B cell (primary cell): ENCODE results near the gene RBM44. TPM values are rescaled to one million over a fixed set of nuclear protein-coding genes. Genes with fewer than 3 reads are reported as not detected.

Source experiments
- ATAC-seq: fragments of 200-7000 bp; cut with Tn5 transposase; one replicate; pipeline ENCODE4 v1.10.0; 2021; ENCODE audit warnings: low read depth, mild to moderate bottlenecking, moderate number of reproducible peaks, moderate library complexity
- CTCF ChIA-PET: fragments of 350-600 bp; sonication (Branson Sonifier 250); formaldehyde crosslinking; loops from one replicate; lab custom pipeline; 2021; ENCODE audit warnings: antibody characterized with exemption, inconsistent platforms; lab: Charles Lee
- POLR2A ChIA-PET: fragments of 350-600 bp; sonication (Branson Sonifier 250); formaldehyde crosslinking; loops from one replicate; lab custom pipeline; 2021; ENCODE audit warnings: antibody characterized with exemption; lab: Charles Lee
- DNase-seq: peaks from one replicate; pipeline ENCODE4 v3.0.0; 2013
- H2AFZ ChIP-seq: 2 replicates; pipeline ENCODE4 v1.6.1; 2012; ENCODE audit warnings: mild to moderate bottlenecking, low read depth, low read length; ENCODE audit not compliant: insufficient read depth, poor library complexity, severe bottlenecking
- H3K27ac ChIP-seq, 2 donors: 1 replicate in 1 of 2; 2 replicates in 1 of 2; pipeline ENCODE4 v1.5.1; 2012 to 2013; ENCODE audit warnings: low read length in 2 of 2, mild to moderate bottlenecking in 2 of 2, moderate library complexity in 1 of 2
- H3K27me3 ChIP-seq, 4 experiments: fragments of 200-600 bp in 1 of 4; sonication (generic) in 1 of 4; replicated peaks in 1 of 4; 1 replicate in 2 of 4; 2 replicates in 2 of 4; pipeline versions ENCODE4 v1.6.1 to v1.7.0; 2013 to 2016; ENCODE audit warnings: low read length in 3 of 4, mild to moderate bottlenecking in 2 of 4, mixed read lengths in 1 of 4, moderate library complexity in 1 of 4; ENCODE audit not compliant: insufficient read depth in 4 of 4, control insufficient read depth in 3 of 4; ENCODE audit errors: control extremely low read depth in 1 of 4
- H3K36me3 ChIP-seq, 2 experiments: replicated peaks in 1 of 2; 1 replicate in 1 of 2; 2 replicates in 1 of 2; pipeline versions ENCODE4 v1.6.1 to v1.7.1; 2013; ENCODE audit warnings: low read length in 1 of 2; ENCODE audit not compliant: insufficient read depth in 2 of 2, control insufficient read depth in 1 of 2; ENCODE audit errors: control extremely low read depth in 1 of 2, extremely low read depth in 1 of 2
- H3K4me1 ChIP-seq, 2 donors: fragments of 200-600 bp in 1 of 2; sonication (generic) in 1 of 2; 1 replicate in 1 of 2; 2 replicates in 1 of 2; pipeline versions ENCODE4 v1.5.1 to v1.6.1; 2013 to 2017; ENCODE audit warnings: low read length in 2 of 2; ENCODE audit not compliant: control insufficient read depth in 2 of 2, insufficient read depth in 2 of 2
- H3K4me2 ChIP-seq: replicated peaks from 2 replicates; pipeline ENCODE3; 2012; ENCODE audit warnings: mild to moderate bottlenecking, low read depth, low read length; ENCODE audit not compliant: poor library complexity, severe bottlenecking
- H3K4me3 ChIP-seq, 5 experiments: fragments of 200-600 bp in 1 of 5; sonication (generic) in 1 of 5; 1 replicate in 3 of 5; 2 replicates in 2 of 5; pipeline versions ENCODE4 v1.5.1 to v1.7.0; 2011 to 2016; ENCODE audit warnings: low read length in 4 of 5, mild to moderate bottlenecking in 4 of 5, low read depth in 2 of 5, control low read depth in 1 of 5, moderate library complexity in 1 of 5; ENCODE audit not compliant: insufficient read depth in 1 of 5; ENCODE audit errors: control extremely low read depth in 1 of 5, extremely low read depth in 1 of 5
- H3K79me2 ChIP-seq: fragments of 200-600 bp; sonication (generic); one replicate; pipeline ENCODE4 v1.6.0; 2016; ENCODE audit warnings: low read length; ENCODE audit not compliant: control insufficient read depth, insufficient read depth
- H3K9ac ChIP-seq: fragments of 200-600 bp; sonication (generic); 2 replicates; pipeline ENCODE4 v1.6.1; 2017; ENCODE audit warnings: mild to moderate bottlenecking, low read length, moderate library complexity
- H3K9me3 ChIP-seq, 3 donors: one replicate each; pipeline versions ENCODE4 v1.6.1 to v1.7.1; 2013; ENCODE audit warnings: low read length in 2 of 3; ENCODE audit not compliant: control insufficient read depth in 2 of 3, insufficient read depth in 1 of 3; ENCODE audit errors: control extremely low read depth in 1 of 3
- H4K20me1 ChIP-seq: 2 replicates; pipeline ENCODE4 v1.6.0; 2012; ENCODE audit warnings: mild to moderate bottlenecking, low read length; ENCODE audit not compliant: insufficient read depth, control insufficient read depth, poor library complexity, severe bottlenecking
- H3K27ac Mint-ChIP-seq: one replicate; pipeline ENCODE4 v1.8.0; 2021; ENCODE audit warnings: mixed read lengths
- H3K27me3 Mint-ChIP-seq: one replicate; pipeline ENCODE4 v1.8.0; 2021; ENCODE audit warnings: mixed read lengths
- H3K4me1 Mint-ChIP-seq: one replicate; pipeline ENCODE4 v1.8.0; 2021; ENCODE audit warnings: mixed read lengths
- H3K4me3 Mint-ChIP-seq: one replicate; pipeline ENCODE4 v1.8.0; 2021; ENCODE audit warnings: mixed read lengths
- H3K9me3 Mint-ChIP-seq: one replicate; pipeline ENCODE4 v1.8.0; 2022; ENCODE audit warnings: mixed read lengths; ENCODE audit not compliant: insufficient read depth
- EZH2 ChIP-seq: IDR thresholded peaks from 2 replicates; pipeline ENCODE4 v1.6.1; 2012; ENCODE audit warnings: borderline replicate concordance, low read depth, mild to moderate bottlenecking, moderate library complexity, low read length; ENCODE audit not compliant: insufficient read depth, poor library complexity, severe bottlenecking
- WGBS: methylation state at CpG from one replicate; pipeline ENCODE4 v1.1.5; 2013; ENCODE audit warnings: missing lambda C conversion rate; ENCODE audit not compliant: insufficient coverage; 5-methylcytosine and 5-hydroxymethylcytosine counted together
- intact Hi-C: fragments of 100-400 bp; cut with micrococcal nuclease; formaldehyde crosslinking; loops from one replicate; pipeline ENCODE4 v1.10.0; 2022
- polyA plus RNA-seq: library from polyadenylated mRNA; depleted of rRNA; stranded (reverse); fragments of >200 nt; gene quantifications from 2 replicates; pipeline ENCODE4 v1.2.3, GENCODE V29; 2012
- total RNA-seq, 2 donors: library from RNA; stranded (reverse); fragments of 120-200 nt in 1 of 2; gene quantifications; 1 replicate in 1 of 2; 2 replicates in 1 of 2; pipeline versions ENCODE4 v1.2.3 to v1.2.4, GENCODE V29; 2013 to 2022
- TF ChIP-seq, protein P1 (sequence below): fragments of 200-600 bp; IDR thresholded peaks from one replicate; pipeline ENCODE4 v1.8.0; 2022; ENCODE audit warnings: antibody characterized with exemption, mild to moderate bottlenecking

Gene RBM44
- total and polyA plus RNA-seq, 2 donors (not counting 1 experiment from before 2014, with no cell fraction given): 0.39 to 1.3 TPM

GRCh38 chr2:237799060-237799428 is 465 bp downstream of the RBM44 start:
- H3K27me3 Mint-ChIP-seq: no peaks in the 10 kb centered on the region
- Histone ChIP-seq H3K36me3 (no peaks in the 10 kb centered on the region), H3K9ac (no peak overlapping the region), H3K4me2 (no peak overlapping the region), H2AFZ (no peak overlapping the region), H3K27ac (no peak overlapping the region), H3K79me2 (no peaks in the 10 kb centered on the region), H4K20me1 (no peaks in the 10 kb centered on the region), H3K4me1 (no peaks in the 10 kb centered on the region), H3K4me3 (no peak overlapping the region), H3K9me3 (peaks cover 0 to 17% (median 1%) of the 10 kb centered on the region in 3 donors), H3K27me3 (no peaks in the 10 kb centered on the region)
- 98% methylated on average over 34 of the region's 34 CpGs for WGBS
- DNase-seq: no peak
- TF ChIP-seq, protein P1, sequence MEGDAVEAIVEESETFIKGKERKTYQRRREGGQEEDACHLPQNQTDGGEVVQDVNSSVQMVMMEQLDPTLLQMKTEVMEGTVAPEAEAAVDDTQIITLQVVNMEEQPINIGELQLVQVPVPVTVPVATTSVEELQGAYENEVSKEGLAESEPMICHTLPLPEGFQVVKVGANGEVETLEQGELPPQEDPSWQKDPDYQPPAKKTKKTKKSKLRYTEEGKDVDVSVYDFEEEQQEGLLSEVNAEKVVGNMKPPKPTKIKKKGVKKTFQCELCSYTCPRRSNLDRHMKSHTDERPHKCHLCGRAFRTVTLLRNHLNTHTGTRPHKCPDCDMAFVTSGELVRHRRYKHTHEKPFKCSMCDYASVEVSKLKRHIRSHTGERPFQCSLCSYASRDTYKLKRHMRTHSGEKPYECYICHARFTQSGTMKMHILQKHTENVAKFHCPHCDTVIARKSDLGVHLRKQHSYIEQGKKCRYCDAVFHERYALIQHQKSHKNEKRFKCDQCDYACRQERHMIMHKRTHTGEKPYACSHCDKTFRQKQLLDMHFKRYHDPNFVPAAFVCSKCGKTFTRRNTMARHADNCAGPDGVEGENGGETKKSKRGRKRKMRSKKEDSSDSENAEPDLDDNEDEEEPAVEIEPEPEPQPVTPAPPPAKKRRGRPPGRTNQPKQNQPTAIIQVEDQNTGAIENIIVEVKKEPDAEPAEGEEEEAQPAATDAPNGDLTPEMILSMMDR: no peak
- TF ChIP-seq EZH2: no peak
- H3K4me3 Mint-ChIP-seq: no peak overlapping the region
- H3K9me3 Mint-ChIP-seq: peaks cover 4% of the 10 kb centered on the region
- CTCF ChIA-PET: interaction anchor here (1.3 kb wide), 1 partner anchor 24 kb away, joined by 3 read pairs; no protein-coding TSS in a partner anchor
- H3K4me1 Mint-ChIP-seq: peaks cover 3% of the 10 kb centered on the region
- POLR2A ChIA-PET: no interaction called here
- intact Hi-C loops: no loop called here
- H3K27ac Mint-ChIP-seq: no peak overlapping the region
- ATAC-seq: no peak

- CTCF ChIA-PET: no interaction called here
- H3K4me1 Mint-ChIP-seq: peaks cover 13% of the 10 kb centered on the region
- POLR2A ChIA-PET: no interaction called here
- Histone ChIP-seq H3K79me2 (no peaks in the 10 kb centered on the region), H3K9me3 (peaks cover 0 to 17% (median 1%) of the 10 kb centered on the region in 3 donors), H3K27me3 (no peaks in the 10 kb centered on the region), H3K36me3 (no peaks in the 10 kb centered on the region), H3K4me2 (no peak overlapping the region), H2AFZ (no peak overlapping the region), H4K20me1 (no peaks in the 10 kb centered on the region), H3K4me1 (no peaks in the 10 kb centered on the region), H3K4me3 (no peak overlapping the region), H3K9ac (no peak overlapping the region), H3K27ac (no peak overlapping the region)
- H3K4me3 Mint-ChIP-seq: no peak overlapping the region
- WGBS: no CpG with 5 or more reads among the region's 2 CpGs
- ATAC-seq (no peak), DNase-seq (no peak)
- peaks cover 2% of the 10 kb centered on the region for H3K27me3 Mint-ChIP-seq
- peaks cover 4% of the 10 kb centered on the region for H3K9me3 Mint-ChIP-seq
- intact Hi-C loops: no loop called here
- H3K27ac Mint-ChIP-seq: no peak overlapping the region
- TF ChIP-seq, protein P1: no peak
- TF ChIP-seq EZH2: no peak
These were observed 2.9 kb downstream of the RBM44 start for GRCh38 chr2:237801466-237801865.
